Stimulated activated CD4-positive, alpha-beta T cell treated with anti-CD3 and anti-CD28 coated beads, Interleukin-4, amount 100 ng/mL, for 24 hours (primary cell): ENCODE data around the gene NPW.
"Not testable (repeated sequence)": the region's sequence is repeated elsewhere in the genome, so short reads cannot be mapped to it uniquely, and the experiment has no call there.

Experiments
- DNase-seq: peaks from one replicate; pipeline ENCODE4 v3.0.0-alpha.2; 2020

The NPW gene

GRCh38 chr16:2023092-2024031 lies 3.8 kb downstream of the NPW start:
- DNase-seq = peak; percentile 95

DNA sequence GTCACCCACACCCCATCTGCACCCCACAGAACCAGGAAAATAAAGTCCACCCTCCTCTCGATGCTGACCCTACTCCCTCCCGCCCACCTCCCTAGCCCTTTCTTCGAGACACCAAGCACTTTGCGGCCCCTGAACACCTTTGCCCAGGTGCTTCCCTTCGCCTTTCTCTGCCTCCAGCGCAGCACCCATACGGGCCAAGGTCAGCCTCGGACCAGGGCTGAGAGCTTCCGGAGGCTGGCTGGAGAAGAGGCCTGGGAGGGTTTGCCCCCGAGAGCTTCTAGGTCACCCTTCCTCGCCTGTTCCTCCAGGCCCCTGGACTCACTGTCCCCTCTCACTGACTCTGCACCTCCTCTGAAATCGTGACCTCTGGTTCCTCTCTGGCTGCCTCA lies 4.4 kb downstream of the NPW start:
- DNase-seq = no peak

GRCh38 chr16:2025251-2025650 lies 5.7 kb downstream of the NPW start:
- no peak for DNase-seq

- DNase-seq = no peak
Observed at GRCh38 chr16:2025878-2026460, 6.4 kb downstream of the NPW start.

DNA sequence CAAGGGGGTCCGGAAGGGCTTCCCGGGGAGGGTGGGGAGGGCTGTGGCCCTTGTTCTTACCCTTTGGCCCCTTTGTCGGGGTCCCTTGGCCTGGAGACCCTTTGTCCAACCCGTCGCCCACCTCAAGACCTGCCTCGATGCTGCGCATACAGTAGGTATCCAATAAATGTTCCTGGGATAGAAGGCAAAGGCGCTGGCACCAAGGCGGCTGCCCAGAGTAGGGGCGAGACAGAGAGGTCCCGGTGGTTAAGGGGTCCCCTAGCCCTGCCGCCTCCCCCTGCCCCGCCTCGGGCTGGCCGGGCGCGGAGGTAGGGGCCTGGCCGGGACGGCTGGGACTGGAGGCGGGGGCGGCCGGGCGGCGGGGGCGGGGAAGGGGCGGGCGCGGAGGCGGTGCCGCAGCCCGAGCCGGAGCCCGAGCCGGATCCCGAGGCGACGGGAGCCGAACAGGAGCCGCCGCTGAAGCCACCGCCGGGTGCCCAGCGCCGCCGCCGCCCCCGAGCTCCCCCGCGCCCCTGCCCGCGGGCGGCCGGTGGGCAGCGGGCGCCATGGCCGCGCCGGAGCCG lies 7.0 kb downstream of the NPW start, which contains the start of gene NHERF2:
NHERF2 (plus strand) TSS at position 442 of the 563 bp plus-strand sequence; CDS start at position 546, 104 bp downstream.
- DNase-seq = no peak

- no peak for DNase-seq
Observed at GRCh38 chr16:2027024-2028010, 7.7 kb downstream of the NPW start.

DNA sequence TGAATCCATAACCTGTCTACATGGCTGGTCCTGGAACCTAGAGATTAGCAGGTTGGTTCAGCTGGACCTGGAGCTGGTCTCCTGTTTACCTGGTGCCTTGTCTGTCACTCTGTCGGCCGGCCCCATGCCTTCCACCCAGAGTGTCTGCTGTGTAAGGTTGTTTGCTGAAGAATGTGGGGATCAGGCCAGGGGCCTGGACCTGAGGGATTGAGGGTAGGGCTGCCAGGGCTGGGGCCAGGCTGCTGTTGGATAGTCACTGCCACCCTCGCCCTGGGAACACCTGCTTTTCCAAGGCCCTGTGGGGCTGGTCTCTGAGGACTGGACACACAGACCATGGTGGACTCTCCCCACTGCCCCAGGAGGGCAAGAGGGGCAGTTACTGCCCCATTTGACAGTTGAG lies 8.6 kb downstream of the NPW start:
- DNase-seq = no peak

- DNase-seq = no peak
Observed at GRCh38 chr16:2028620-2029220, 9.1 kb downstream of the NPW start.

DNA sequence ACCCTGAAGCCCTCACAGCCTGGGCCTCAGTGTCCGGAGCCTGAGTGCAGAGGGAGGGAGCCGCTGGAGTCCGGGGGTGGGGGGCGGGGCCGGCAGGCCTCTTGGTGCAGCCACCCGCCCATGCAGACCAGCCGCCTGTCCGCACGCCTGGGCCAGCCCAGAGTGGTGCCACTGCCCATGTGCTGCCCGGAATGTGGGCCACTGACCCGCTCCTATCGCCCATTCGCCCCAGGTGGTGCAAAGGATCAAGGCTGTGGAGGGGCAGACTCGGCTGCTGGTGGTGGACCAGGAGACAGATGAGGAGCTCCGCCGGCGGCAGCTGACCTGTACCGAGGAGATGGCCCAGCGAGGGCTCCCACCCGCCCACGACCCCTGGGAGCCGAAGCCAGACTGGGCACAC lies 9.8 kb downstream of the NPW start:
- DNase-seq = no peak

GRCh38 chr16:2030036-2030435 lies 10.5 kb downstream of the NPW start:
- DNase-seq = no peak

GRCh38 chr16:2031081-2031577 lies 11.5 kb downstream of the NPW start:
- no peak for DNase-seq

DNA sequence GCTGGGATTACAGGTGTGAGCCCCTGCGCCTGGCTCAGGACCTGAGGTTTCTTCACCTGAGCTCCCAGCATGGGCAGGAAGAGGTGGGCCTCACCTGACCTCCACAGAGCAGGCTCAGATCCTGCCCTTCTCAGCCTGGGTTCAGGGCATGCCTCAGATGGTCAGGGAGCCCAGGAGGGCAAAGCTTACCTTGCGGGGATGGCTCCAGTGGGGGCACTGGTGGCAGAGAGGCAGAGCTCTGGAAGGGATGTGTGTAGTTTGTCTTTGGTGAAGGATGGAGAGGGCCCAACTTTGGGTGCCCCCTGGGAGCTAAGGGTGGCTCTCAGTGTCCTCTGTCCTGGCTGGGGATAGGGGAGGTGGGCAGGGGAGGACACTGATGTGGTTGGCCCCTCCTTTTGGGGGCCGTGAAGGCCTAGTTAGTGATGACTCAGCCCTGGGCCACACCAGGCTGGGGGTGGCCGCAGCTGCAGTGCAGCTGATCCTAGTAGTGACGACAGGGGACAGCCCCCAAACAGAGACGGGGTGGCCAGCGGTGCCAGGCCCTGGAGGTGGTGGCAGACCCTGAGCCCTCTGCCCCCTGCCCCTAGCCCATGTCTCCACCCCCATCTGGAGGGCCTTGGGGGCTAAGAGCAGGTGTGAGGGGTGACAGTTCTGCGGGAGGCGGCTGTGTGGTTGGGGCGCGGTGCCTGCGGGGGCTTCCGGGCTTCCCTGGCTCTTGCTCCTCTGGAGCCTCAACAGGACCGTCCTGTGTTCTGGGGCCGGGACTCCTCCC lies 12.9 kb downstream of the NPW start:
- no peak for DNase-seq

DNA sequence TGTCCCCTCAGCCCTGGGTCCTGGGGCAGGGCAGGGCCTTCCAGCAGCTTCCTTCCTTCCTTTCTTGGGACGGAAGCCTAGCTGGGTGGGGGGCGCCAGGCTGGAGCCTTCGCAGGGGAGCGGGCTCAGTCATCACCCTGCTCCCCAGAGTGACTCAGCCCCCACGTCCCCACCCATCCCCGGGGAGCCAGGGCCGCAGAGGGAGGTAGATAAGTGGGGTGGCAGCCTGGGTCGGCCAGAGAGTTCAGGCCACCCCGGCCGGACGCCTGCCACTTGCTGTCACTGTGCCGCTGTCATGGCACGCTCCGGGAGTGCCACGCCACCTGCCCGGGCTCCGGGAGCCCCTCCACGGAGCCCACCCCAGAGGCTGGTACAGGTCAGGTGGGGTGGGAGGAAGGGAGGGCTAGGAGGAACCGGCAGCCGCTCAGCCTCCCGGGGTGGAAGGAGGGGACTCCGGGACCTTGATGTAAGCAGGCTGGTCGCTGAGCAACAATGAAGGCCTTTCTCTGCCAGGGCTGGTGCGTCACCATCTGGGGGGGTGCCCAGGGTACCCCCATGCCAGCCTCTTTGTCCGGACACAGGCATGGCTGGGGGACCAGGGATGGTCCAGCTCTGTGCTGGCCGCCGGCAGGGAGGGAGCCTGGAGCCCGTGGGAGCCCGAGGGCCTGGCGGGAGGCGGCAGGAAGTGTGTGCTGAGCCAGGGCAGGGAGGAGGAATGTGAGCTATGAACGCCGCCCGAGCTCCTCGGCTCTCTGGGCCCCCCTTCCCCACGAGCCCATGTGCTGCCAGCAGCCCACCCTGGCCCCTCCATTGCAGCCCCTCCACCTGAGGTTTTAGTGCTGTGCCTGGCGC lies 13.7 kb downstream of the NPW start:
- DNase-seq = no peak

GRCh38 chr16:2033909-2034695 lies 14.5 kb downstream of the NPW start:
- DNase-seq = not testable (repeated sequence)

- DNase-seq = no peak
Observed at GRCh38 chr16:2034696-2035430, 15.3 kb downstream of the NPW start.

DNA sequence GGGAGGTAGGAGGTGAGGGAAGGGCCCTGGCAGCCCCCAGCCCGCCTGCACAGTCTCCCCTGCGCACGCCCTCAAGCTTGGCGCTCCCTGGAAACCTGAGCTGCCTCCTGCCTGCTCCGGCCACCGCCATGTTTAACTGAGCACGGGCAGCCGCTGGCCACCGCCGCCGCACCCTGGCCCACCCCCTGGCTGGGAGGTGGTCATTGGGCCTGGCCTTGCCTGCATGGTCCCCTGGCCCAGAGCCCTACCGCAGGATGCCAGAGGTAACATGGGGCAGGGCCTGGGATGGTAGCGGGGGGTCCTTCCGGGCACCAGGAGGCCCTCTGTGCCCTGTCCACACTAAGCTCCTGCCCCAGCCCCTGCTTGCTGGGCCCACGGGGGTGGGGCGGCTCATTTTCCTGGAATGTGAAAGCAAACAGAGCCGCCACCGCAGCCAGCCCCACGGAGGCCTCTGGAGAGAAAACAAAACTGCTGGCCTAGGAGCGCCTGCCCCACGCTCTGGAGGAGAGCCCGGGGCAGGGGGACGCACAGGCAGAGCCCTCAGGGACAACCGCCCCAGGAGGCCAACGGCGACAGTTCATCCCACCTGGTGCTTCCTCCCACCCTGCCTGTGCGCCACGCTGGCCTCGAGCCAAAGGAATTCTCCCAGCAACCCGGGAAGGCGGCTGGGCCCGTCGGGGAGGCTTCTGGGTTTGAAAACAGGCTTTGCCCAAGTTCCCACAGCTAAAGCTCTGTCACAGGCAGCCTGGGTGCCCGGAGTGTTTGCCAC lies 16.0 kb downstream of the NPW start:
- no peak for DNase-seq

GRCh38 chr16:2036200-2036966 lies 16.8 kb downstream of the NPW start:
- no peak for DNase-seq
